A673 (cell line): ENCODE measurements around the gene HIKESHI. TPM values are rescaled to one million over a fixed set of nuclear protein-coding genes. Genes with fewer than 3 reads are reported as not detected.

ENCODE experiments used
- BruUV-seq: library from RNA; stranded (reverse); fragments of 400-500 nt; replicated peaks from 2 replicates; lab custom pipeline; 2021; lab: Mats Ljungman, UMichigan
- CTCF ChIA-PET: fragments of 300-600 bp; sonication (Branson Sonifier 250); formaldehyde crosslinking; loops from one replicate; lab custom pipeline; 2022; ENCODE audit warnings: antibody characterized with exemption; lab: Charles Lee
- POLR2A ChIA-PET: fragments of 300-600 bp; sonication (Branson Sonifier 250); formaldehyde crosslinking; loops from one replicate; lab custom pipeline; 2022; ENCODE audit warnings: antibody characterized with exemption; ENCODE audit not compliant: low non-redundant PET; lab: Charles Lee
- DNase-seq: peaks from one replicate; pipeline ENCODE4 v3.0.0-alpha.2; 2015; ENCODE audit warnings: low spot score
- H3K27ac ChIP-seq: fragments of 200-600 bp; sonication (generic); 2 replicates; pipeline ENCODE4 v1.5.1; 2016; ENCODE audit warnings: mixed run types, low read depth, mild to moderate bottlenecking, mixed read lengths, antibody characterized with exemption, low read length; ENCODE audit not compliant: poor library complexity, severe bottlenecking
- H3K27me3 ChIP-seq: fragments of 200-600 bp; sonication (generic); replicated peaks from 2 replicates; pipeline ENCODE4 v1.6.1; 2017; ENCODE audit warnings: mixed run types, low read depth, mild to moderate bottlenecking, mixed read lengths, antibody characterized with exemption, low read length; ENCODE audit not compliant: insufficient read depth, poor library complexity
- H3K36me3 ChIP-seq: fragments of 200-600 bp; sonication (generic); 2 replicates; pipeline ENCODE4 v1.6.1; 2016; ENCODE audit warnings: mixed run types, mild to moderate bottlenecking, mixed read lengths, antibody characterized with exemption, low read length; ENCODE audit not compliant: insufficient read depth, poor library complexity, severe bottlenecking
- H3K4me1 ChIP-seq: fragments of 200-600 bp; sonication (generic); 2 replicates; pipeline ENCODE4 v1.6.1; 2017; ENCODE audit warnings: mixed run types, mild to moderate bottlenecking, mixed read lengths, antibody characterized with exemption, low read length; ENCODE audit not compliant: insufficient read depth, poor library complexity, severe bottlenecking
- H3K4me3 ChIP-seq: fragments of 200-600 bp; sonication (generic); 2 replicates; pipeline ENCODE4 v1.5.1; 2016; ENCODE audit warnings: low read depth, mixed run types, mild to moderate bottlenecking, mixed read lengths, low read length; ENCODE audit not compliant: poor library complexity, severe bottlenecking
- H3K9me3 ChIP-seq: fragments of 200-600 bp; sonication (generic); 2 replicates; pipeline ENCODE4 v1.6.1; 2016; ENCODE audit warnings: mixed run types, low read depth, mild to moderate bottlenecking, mixed read lengths, antibody characterized with exemption, low read length; ENCODE audit not compliant: poor library complexity, severe bottlenecking
- CTCF ChIP-seq: fragments of 300-800, 200-600 bp; sonication (generic); conservative IDR thresholded peaks from 2 replicates; pipeline ENCODE4 v1.5.1; 2017; ENCODE audit warnings: low read depth, mild to moderate bottlenecking, antibody characterized with exemption, low read length, moderate library complexity, mixed read lengths
- EZH2 ChIP-seq: fragments of 200-600 bp; sonication (generic); IDR thresholded peaks from 2 replicates; pipeline ENCODE4 v1.6.1; 2017; ENCODE audit warnings: borderline replicate concordance, low read depth, mild to moderate bottlenecking, mixed read lengths, antibody characterized with exemption, low read length; ENCODE audit not compliant: poor library complexity, severe bottlenecking
- intact Hi-C: fragments of 100-400 bp; cut with micrococcal nuclease; formaldehyde crosslinking; loops from one replicate; pipeline ENCODE4 v1.10.0; 2022; ENCODE audit not compliant: unreplicated experiment
- total RNA-seq: library from RNA; stranded (reverse); gene quantifications from 2 replicates; pipeline ENCODE4 v1.2.3, GENCODE V29; 2021

Gene HIKESHI
- total RNA-seq, 1 experiment from 2014 or later, result 55.1 TPM

GRCh38 chr11:86365546-86365945 lies 63.5 kb downstream of the HIKESHI start:
- Histone ChIP-seq H3K4me3 (no peak overlapping the region), H3K36me3 (no peaks in the 10 kb centered on the region), H3K27ac (no peak overlapping the region), H3K9me3 (no peaks in the 10 kb centered on the region), H3K4me1 (no peaks in the 10 kb centered on the region), H3K27me3 (no peaks in the 10 kb centered on the region)
- no peak for DNase-seq
- CTCF ChIA-PET, result no interaction called here
- no peak for TF ChIP-seq EZH2
- TF ChIP-seq CTCF, result no peak
- intact Hi-C loops, result no loop called here
- BruUV-seq, result no TSS peak
- POLR2A ChIA-PET, result no interaction called here

- Histone ChIP-seq H3K9me3 (no peaks in the 10 kb centered on the region), H3K27ac (no peak overlapping the region), H3K4me3 (no peak overlapping the region), H3K36me3 (no peaks in the 10 kb centered on the region), H3K27me3 (no peaks in the 10 kb centered on the region), H3K4me1 (no peaks in the 10 kb centered on the region)
- no peak for DNase-seq
- CTCF ChIA-PET, result no interaction called here
- POLR2A ChIA-PET, result no interaction called here
- no TSS peak for BruUV-seq
- intact Hi-C loops, result no loop called here
- no peak for TF ChIP-seq EZH2
- no peak for TF ChIP-seq CTCF
Measured at GRCh38 chr11:86369668-86370067, 67.6 kb downstream of the HIKESHI start.

- no peaks in the 10 kb centered on the region for H3K4me1 ChIP-seq
- intact Hi-C loops, result no loop called here
- H3K27me3 ChIP-seq, result no peaks in the 10 kb centered on the region
- H3K4me3 ChIP-seq, result no peak overlapping the region
- H3K36me3 ChIP-seq, result no peaks in the 10 kb centered on the region
- no peak overlapping the region for H3K27ac ChIP-seq
- ChIA-PET CTCF (no interaction called here), POLR2A (no interaction called here)
- TF ChIP-seq CTCF (no peak), EZH2 (no peak)
- no peaks in the 10 kb centered on the region for H3K9me3 ChIP-seq
- BruUV-seq, result no TSS peak
- no peak for DNase-seq
Measured at GRCh38 chr11:86370171-86370570, 68.1 kb downstream of the HIKESHI start.
